RWPE2 (cell line): Measurements from ENCODE around the gene CSRNP2.

Source experiments
- ATAC-seq: fragments of 200-7000 bp; cut with Tn5 transposase; 3 replicates; pipeline ENCODE4 v1.9.1; 2021; ENCODE audit warnings: low read depth
- DNase-seq: peaks from one replicate; pipeline ENCODE4 v3.0.0-alpha.2; 2020; ENCODE audit warnings: low spot score
- H3K27ac ChIP-seq: fragments of 450-650 bp; 2 replicates; pipeline ENCODE4 v1.5.1; 2017; ENCODE audit warnings: mild to moderate bottlenecking; ENCODE audit not compliant: poor library complexity, severe bottlenecking
- H3K27me3 ChIP-seq: fragments of 250-450 bp; sonication (Bioruptor Pico); 2 replicates; pipeline ENCODE4 v1.5.1; 2021; ENCODE audit warnings: mild to moderate bottlenecking, moderate library complexity; ENCODE audit not compliant: insufficient read depth, poor library complexity, severe bottlenecking
- H3K36me3 ChIP-seq: fragments of 250-450 bp; sonication (Bioruptor Pico); 2 replicates; pipeline ENCODE4 v1.5.1; 2020; ENCODE audit warnings: low read depth, mild to moderate bottlenecking, moderate library complexity
- H3K4me1 ChIP-seq: fragments of 250-450 bp; sonication (Bioruptor Pico); 2 replicates; pipeline ENCODE4 v1.5.1; 2021; ENCODE audit warnings: mild to moderate bottlenecking, moderate library complexity; ENCODE audit not compliant: insufficient read depth, poor library complexity, severe bottlenecking
- H3K4me3 ChIP-seq: fragments of 250-450 bp; sonication (Bioruptor Pico); 2 replicates; pipeline ENCODE4 v1.5.1; 2021; ENCODE audit warnings: mild to moderate bottlenecking, moderate library complexity; ENCODE audit not compliant: severe bottlenecking
- H3K9me3 ChIP-seq: fragments of 250-450 bp; sonication (Bioruptor Pico); 2 replicates; pipeline ENCODE4 v1.5.1; 2021; ENCODE audit warnings: mild to moderate bottlenecking, moderate library complexity; ENCODE audit not compliant: severe bottlenecking
- TF ChIP-seq, protein P1 (sequence below): fragments of 450-650 bp; IDR thresholded peaks from one replicate; pipeline ENCODE4 v1.5.1; 2017; ENCODE audit warnings: mild to moderate bottlenecking, moderate library complexity; ENCODE audit not compliant: poor library complexity, severe bottlenecking

CSRNP2 gene

DNA sequence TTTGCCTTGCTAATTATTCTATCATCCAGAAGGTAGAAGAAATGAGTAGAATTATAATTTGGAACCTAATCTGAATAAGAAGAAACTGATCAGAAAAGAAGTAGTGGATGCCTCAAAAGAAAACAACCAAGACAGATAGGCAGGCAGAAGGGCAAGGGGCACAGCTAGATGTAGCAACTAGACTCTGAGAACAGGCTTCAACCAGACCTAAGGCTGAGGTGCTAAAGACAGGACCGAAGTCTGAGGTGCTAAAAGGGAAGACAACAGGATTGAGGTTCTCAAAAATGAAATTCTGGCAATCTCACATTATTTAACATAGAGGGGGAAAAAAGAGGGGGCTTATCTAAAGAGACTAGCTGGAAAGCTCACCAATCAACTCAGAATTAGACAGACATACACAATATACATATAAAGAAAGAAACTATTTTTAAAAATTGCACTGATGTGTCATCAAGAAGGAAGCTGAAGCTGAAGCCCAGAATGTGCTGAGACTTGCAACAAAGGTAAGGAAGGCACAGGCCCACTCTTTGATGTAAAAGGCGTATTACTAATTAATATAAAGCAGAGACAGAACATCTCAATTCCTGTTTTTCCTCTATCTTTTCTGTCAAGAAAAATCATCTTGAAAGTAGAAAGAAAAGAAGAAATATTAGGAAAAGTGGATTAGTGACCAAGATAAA is 43.8 kb upstream of the CSRNP2 start:
- DNase-seq (no peak), ATAC-seq (peak; percentile 95)
- Histone ChIP-seq H3K27ac (peak overlapping the region; percentile 89), H3K9me3 (no peaks in the 10 kb centered on the region), H3K36me3 (peaks cover 12% of the 10 kb centered on the region), H3K27me3 (no peaks in the 10 kb centered on the region), H3K4me3 (no peak overlapping the region), H3K4me1 (peaks cover 39% of the 10 kb centered on the region)
- TF ChIP-seq, protein P1, sequence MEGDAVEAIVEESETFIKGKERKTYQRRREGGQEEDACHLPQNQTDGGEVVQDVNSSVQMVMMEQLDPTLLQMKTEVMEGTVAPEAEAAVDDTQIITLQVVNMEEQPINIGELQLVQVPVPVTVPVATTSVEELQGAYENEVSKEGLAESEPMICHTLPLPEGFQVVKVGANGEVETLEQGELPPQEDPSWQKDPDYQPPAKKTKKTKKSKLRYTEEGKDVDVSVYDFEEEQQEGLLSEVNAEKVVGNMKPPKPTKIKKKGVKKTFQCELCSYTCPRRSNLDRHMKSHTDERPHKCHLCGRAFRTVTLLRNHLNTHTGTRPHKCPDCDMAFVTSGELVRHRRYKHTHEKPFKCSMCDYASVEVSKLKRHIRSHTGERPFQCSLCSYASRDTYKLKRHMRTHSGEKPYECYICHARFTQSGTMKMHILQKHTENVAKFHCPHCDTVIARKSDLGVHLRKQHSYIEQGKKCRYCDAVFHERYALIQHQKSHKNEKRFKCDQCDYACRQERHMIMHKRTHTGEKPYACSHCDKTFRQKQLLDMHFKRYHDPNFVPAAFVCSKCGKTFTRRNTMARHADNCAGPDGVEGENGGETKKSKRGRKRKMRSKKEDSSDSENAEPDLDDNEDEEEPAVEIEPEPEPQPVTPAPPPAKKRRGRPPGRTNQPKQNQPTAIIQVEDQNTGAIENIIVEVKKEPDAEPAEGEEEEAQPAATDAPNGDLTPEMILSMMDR: no peak

DNA sequence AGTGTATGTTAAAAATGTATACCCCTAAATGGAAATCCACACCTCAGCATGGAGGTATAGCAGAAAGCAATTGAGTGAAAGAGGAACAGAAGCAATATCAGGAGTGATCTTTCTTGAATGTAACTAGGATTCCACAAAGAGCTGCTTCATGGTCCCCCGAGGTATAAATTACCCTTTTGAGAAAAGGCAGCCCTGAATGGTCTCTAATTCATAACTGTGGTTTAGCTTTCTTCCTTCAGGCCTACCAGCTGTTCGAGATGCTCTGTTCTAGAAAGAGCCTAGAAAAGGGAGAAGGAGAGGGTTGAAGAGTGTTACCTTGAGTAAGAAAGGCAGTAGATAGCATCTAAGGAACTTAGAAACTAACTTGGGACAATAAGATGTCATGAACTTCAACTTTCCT is 42.9 kb upstream of the CSRNP2 start:
- ATAC-seq (no peak), DNase-seq (no peak)
- H3K4me3 ChIP-seq: no peak overlapping the region
- peak overlapping the region; percentile 89 for H3K27ac ChIP-seq
- H3K9me3 ChIP-seq: no peaks in the 10 kb centered on the region
- TF ChIP-seq, protein P1: no peak
- H3K27me3 ChIP-seq: no peaks in the 10 kb centered on the region
- H3K4me1 ChIP-seq: peaks cover 39% of the 10 kb centered on the region
- H3K36me3 ChIP-seq: peaks cover 6% of the 10 kb centered on the region

DNA sequence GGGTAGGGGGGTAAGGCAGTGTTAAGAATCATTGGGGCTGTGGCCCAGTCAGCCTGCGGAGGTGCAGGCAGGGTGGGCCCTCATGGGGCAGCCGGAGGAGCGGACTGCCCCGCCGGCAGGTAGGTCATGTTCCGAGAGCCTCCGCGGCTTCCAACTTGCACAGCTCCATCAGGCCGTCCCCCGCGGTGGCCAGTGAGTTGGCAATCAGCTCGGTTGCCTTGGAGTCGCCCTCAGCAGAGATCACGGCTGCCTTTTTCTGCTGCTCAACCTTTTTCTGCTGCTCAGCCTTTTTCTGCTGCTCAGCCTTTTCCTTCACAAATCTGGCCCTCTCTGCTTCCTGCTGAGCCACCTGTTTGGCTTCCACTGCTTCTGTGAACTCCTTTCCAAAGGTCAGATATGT is 41.1 kb upstream of the CSRNP2 start:
- H3K4me1 ChIP-seq: peaks cover 36% of the 10 kb centered on the region
- H3K27ac ChIP-seq: no peak overlapping the region
- TF ChIP-seq, protein P1: no peak
- ATAC-seq (no peak), DNase-seq (no peak)
- H3K9me3 ChIP-seq: no peaks in the 10 kb centered on the region
- H3K27me3 ChIP-seq: no peaks in the 10 kb centered on the region
- peaks cover 6% of the 10 kb centered on the region for H3K36me3 ChIP-seq
- no peak overlapping the region for H3K4me3 ChIP-seq

DNA sequence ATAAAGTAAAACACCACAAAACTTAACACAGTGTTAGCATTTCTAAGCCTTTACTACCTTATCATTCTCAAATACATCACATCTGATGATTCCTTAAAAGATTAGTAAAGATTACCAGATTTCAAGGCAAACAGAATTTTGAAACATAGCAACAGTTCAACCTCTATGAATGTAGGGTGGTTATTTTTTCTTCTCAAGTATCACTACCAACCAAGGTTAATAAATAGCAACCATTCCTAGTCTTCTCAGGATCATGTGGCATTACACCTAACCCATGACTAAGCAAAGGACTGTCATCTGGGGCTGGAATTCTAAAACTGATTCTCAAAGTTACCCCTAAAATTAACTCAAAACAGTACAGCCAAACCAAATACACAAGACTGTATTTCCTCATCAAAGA is 39.4 kb upstream of the CSRNP2 start:
- H3K9me3 ChIP-seq: no peaks in the 10 kb centered on the region
- peak overlapping the region; percentile 11 for H3K27ac ChIP-seq
- H3K36me3 ChIP-seq: peaks cover 12% of the 10 kb centered on the region
- peaks cover 37% of the 10 kb centered on the region for H3K4me1 ChIP-seq
- TF ChIP-seq, protein P1: no peak
- DNase-seq (no peak), ATAC-seq (no peak)
- H3K4me3 ChIP-seq: no peak overlapping the region
- no peaks in the 10 kb centered on the region for H3K27me3 ChIP-seq

DNA sequence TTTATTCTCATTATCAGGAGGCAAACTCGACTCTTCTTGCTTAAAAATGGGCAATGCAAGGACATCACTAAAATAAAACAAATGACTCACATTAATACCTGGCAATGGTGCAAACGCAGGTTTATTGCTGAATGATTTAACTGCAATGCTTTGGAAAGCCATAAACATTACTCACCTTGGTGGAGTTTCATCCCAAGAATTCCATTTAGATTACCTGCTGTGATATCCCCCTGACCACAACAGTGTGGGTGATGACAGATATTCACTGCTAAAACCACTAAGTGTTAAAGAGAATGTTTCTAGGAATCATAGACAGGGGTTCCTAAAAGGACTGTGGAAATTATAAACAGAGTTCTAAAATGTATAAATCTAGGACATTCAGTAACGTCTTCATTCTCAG is 35.3 kb upstream of the CSRNP2 start:
- peak; percentile 99 for ATAC-seq

More for the DNA sequence above, 35.3 kb upstream of the CSRNP2 start:
- peak overlapping the region; percentile 80 for H3K27ac ChIP-seq
- H3K4me1 ChIP-seq: peaks cover 21% of the 10 kb centered on the region
- DNase-seq: no peak
- H3K9me3 ChIP-seq: no peaks in the 10 kb centered on the region
- H3K27me3 ChIP-seq: no peaks in the 10 kb centered on the region
- H3K36me3 ChIP-seq: peaks cover 42% of the 10 kb centered on the region
- no peak overlapping the region for H3K4me3 ChIP-seq
- TF ChIP-seq, protein P1: no peak
